Measurements from ENCODE around the gene UBTF. TPM values are rescaled to one million over a fixed set of nuclear protein-coding genes. Genes with fewer than 3 reads are reported as not detected.

The UBTF gene
- total RNA-seq, 1 donor from 2014 or later: 53.5 TPM

DNA sequence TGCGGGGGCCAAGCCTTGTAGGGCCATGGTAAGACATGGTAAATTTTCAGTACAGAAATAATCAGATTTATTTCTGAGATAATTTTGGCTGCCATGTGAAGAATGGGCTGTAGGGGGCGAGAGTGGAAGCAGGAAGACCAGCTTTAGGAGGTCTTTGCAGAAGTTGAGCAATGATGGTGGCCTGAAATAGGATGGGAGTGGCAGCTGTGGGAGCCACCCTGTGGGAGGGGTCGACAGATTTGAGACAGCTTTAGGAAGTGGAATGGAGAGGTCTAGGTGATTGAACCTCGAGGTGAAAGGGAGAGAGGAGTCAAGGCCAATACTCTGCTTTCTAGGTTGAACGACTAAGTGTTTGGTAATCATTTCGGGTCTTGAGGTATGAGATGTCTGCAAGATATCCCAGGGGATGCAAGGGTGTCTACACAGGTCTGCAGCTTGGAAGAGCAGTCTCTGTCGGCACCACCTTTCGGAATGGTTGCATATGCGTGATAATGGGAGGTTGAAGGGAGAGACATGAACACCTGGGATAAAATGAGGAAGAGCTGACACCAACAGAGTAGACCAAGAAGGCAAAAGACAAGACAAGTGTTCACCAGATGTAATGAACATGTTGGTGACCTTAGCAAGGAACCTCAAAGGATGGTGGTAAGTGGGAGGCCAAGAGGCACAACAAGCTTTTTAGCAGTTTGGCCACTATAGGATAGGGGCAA is 15.6 kb downstream of the UBTF start:
- H3K36me3 ChIP-seq: peaks cover 0 to 20% of the 10 kb centered on the region in 2 donors
- no peak overlapping the region for H3K27ac ChIP-seq
- no peaks in the 10 kb centered on the region for H3K27me3 ChIP-seq
- H3K4me3 ChIP-seq: no peak overlapping the region
- H3K4me1 ChIP-seq: peaks cover 15% of the 10 kb centered on the region
- no peak for DNase-seq (ENCODE audit: extremely low spot score in 2 of 2)
- intact Hi-C loops (cut with DNase I): no loop called here
- no peaks in the 10 kb centered on the region for H3K9me3 ChIP-seq
- TF ChIP-seq, protein P1, sequence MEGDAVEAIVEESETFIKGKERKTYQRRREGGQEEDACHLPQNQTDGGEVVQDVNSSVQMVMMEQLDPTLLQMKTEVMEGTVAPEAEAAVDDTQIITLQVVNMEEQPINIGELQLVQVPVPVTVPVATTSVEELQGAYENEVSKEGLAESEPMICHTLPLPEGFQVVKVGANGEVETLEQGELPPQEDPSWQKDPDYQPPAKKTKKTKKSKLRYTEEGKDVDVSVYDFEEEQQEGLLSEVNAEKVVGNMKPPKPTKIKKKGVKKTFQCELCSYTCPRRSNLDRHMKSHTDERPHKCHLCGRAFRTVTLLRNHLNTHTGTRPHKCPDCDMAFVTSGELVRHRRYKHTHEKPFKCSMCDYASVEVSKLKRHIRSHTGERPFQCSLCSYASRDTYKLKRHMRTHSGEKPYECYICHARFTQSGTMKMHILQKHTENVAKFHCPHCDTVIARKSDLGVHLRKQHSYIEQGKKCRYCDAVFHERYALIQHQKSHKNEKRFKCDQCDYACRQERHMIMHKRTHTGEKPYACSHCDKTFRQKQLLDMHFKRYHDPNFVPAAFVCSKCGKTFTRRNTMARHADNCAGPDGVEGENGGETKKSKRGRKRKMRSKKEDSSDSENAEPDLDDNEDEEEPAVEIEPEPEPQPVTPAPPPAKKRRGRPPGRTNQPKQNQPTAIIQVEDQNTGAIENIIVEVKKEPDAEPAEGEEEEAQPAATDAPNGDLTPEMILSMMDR (IDR thresholded peaks at IDR 0.05): peak in 1 of 3 experiments; percentile 40
- TF ChIP-seq POLR2AphosphoS5 (IDR thresholded peaks at IDR 0.05; ENCODE audit: insufficient read depth in 1 of 2, low read depth in 1 of 2) (no peak), POLR2A (IDR thresholded peaks at IDR 0.05) (no peak)

DNA sequence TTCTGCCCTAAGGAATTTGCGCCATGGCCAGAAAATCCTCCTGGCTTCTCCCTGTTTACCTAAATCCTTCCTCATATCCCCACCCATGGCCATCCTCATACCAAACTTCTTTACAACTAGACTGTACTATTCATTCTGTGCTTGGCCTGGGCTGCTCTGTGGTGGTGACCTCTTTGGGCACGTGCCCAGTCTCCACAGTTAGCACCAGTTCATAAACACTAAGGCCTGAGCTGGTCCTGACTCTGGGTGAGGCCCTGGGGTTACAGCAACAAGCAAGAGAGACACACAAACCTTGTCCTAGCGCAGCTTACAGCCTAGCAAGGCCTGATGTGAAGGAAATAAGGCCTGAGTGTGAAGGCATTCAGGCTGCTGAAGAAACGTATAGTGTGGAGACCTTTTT is 16.7 kb downstream of the UBTF start:
- H3K27ac ChIP-seq: no peak overlapping the region
- no peaks in the 10 kb centered on the region for H3K27me3 ChIP-seq
- DNase-seq (ENCODE audit: extremely low spot score in 2 of 2): no peak
- peaks cover 0 to 14% of the 10 kb centered on the region in 2 donors for H3K36me3 ChIP-seq
- intact Hi-C loops (cut with DNase I): no loop called here
- peaks cover 25% of the 10 kb centered on the region for H3K4me1 ChIP-seq
- TF ChIP-seq POLR2AphosphoS5 (IDR thresholded peaks at IDR 0.05; ENCODE audit: insufficient read depth in 1 of 2, low read depth in 1 of 2) (no peak), POLR2A (IDR thresholded peaks at IDR 0.05) (no peak)
- TF ChIP-seq, protein P1 (IDR thresholded peaks at IDR 0.05): no peak
- H3K9me3 ChIP-seq: no peaks in the 10 kb centered on the region
- no peak overlapping the region for H3K4me3 ChIP-seq

DNA sequence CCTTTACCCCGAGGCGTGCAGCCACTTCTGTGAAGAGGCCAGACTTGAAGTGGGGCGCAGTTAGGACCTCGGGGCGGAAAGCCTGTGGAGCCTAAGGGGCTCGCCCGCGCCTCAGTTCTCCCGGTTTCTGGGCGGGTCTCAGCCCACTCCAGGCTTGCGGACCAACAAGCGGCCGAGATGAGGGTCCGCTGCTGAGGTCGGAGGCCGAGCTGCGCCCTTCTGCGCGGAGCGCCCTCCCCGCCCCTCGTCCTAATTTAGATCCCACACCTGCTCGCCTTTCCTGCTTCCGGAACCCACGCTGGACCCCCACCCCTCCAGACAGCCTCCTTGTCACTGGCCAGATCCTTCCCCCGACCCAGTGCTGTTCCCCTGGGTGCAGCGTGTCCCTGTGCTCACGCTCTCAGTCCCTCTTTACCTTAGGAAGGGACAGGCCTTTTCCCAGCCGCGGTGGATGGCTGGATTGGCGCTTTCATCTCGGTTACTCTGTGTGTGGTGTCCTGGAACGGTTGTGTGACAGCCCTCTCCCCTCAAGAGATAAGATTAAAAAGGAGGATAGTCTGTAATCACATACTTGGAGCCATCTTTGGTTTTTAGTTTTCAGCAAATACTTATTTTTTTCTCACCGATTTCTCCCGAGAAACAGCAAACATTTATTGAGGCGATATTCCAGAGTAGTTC is 18.9 kb downstream of the UBTF start:
- no peak for TF ChIP-seq POLR2A (IDR thresholded peaks at IDR 0.05)
- TF ChIP-seq, protein P1 (IDR thresholded peaks at IDR 0.05): no peak
- TF ChIP-seq POLR2AphosphoS5 (IDR thresholded peaks at IDR 0.05; ENCODE audit: insufficient read depth in 1 of 2, low read depth in 1 of 2): no peak
- peaks cover 31% of the 10 kb centered on the region for H3K4me1 ChIP-seq
- intact Hi-C loops (cut with DNase I): loop anchor here (1.0 kb wide), 1 partner anchor 23 kb away; no protein-coding TSS in a partner anchor
- peaks cover 0 to under 1% of the 10 kb centered on the region in 2 donors for H3K36me3 ChIP-seq
- peak overlapping the region; percentile 68 to 98 for H3K4me3 ChIP-seq
- H3K27ac ChIP-seq: peak overlapping the region; percentile 98
- H3K9me3 ChIP-seq: no peaks in the 10 kb centered on the region
- no peak for DNase-seq (ENCODE audit: extremely low spot score in 2 of 2)
- no peaks in the 10 kb centered on the region for H3K27me3 ChIP-seq

DNA sequence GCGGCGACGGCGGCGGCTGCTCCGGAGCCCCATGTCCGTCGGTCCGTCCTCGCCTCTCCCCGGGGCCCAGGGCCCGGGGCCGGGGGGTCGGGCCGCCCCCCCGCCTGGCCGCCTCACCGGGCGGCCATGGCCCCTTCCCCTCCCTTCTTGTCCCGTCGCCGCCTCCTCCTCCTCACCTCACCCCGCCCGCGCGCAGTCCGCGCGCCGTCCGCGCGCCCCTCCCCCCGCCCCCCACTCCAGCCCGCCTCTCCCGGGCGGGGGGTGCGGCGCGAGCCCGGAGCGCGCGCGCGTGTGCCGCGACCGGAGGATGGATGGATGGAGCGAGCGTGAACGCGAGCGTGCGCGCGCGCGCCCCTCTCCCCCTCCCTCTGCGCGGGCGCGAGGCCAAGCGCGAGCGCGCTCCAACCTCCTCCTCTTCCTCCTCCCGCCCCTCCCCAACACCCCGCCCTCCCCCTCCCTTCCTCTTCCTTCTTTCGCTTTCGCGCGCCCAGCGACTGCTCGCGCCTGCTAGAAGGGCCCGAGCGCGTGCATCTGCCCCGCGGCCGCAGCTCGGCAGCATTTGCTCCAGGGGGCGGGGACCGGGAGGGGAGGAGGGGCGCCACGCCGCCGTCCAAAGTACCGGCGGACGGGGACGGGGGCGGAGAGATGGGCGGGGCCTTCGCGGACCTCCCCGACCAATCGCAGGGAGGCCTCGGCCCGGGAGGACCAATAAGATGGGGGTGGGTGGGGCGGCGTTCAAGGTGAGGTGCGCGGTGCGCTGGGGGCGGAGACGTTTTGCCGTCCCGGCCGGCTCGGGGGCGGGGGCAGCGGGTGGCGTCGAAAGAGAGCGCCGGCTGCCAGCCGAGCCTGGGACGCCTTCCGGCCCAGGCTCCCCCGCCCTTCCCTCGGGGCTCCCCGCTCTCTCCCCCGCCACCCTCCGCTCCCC is 19.7 kb downstream of the UBTF start, which contains the start of gene ATXN7L3:
ATXN7L3 (minus strand) TSS at position 332 of the 925 bp plus-strand sequence. CDS start 1,814 bp downstream, outside the sequence.
- intact Hi-C loops (cut with DNase I): loop anchor here (1.0 kb wide), 1 partner anchor 23 kb away; no protein-coding TSS in a partner anchor
- TF ChIP-seq, protein P1 (IDR thresholded peaks at IDR 0.05): no peak
- TF ChIP-seq POLR2A (IDR thresholded peaks at IDR 0.05) (peak in 1 of 2 donors; percentile 19), POLR2AphosphoS5 (IDR thresholded peaks at IDR 0.05; ENCODE audit: insufficient read depth in 1 of 2, low read depth in 1 of 2) (peak in 1 of 2 donors; percentile 46)
- H3K36me3 ChIP-seq: peaks cover 0 to 8% of the 10 kb centered on the region in 2 donors
- no peaks in the 10 kb centered on the region for H3K9me3 ChIP-seq
- no peaks in the 10 kb centered on the region for H3K27me3 ChIP-seq
- peak in 1 of 2 donors; percentile 98 for DNase-seq (ENCODE audit: extremely low spot score in 2 of 2)
- peaks cover 31% of the 10 kb centered on the region for H3K4me1 ChIP-seq
- peak within 1 kb of the TSS; percentile 68 to 98 for H3K4me3 ChIP-seq
- peak within 1 kb of the TSS; percentile 98 for H3K27ac ChIP-seq

All from vagina (tissue), 2 donors.